Measurements from ENCODE around the gene GALNT10. TPM values are rescaled to one million over a fixed set of nuclear protein-coding genes. Genes with fewer than 3 reads are reported as not detected.

GALNT10 gene
- total and polyA plus RNA-seq, 12 donors, result 3.1 to 19.0 (median 11.7) TPM

GRCh38 chr5:154400678-154401077 is 210.1 kb downstream of the GALNT10 start:
- H3K4me3 ChIP-seq, result no peak overlapping the region
- no peaks in the 10 kb centered on the region for H3K9me3 ChIP-seq
- peaks cover 0 to 19% (median 9%) of the 10 kb centered on the region in 9 donors for H3K4me1 ChIP-seq
- intact Hi-C loops (cut with DNase I), result loop anchor here in 5 of 10 donors (5.0 to 10.0 kb wide), 7 partner anchors 203 to 428 kb away; partner anchors contain the start of gene GALNT10 (in 1 of the 5)
- no peak for ATAC-seq
- WGBS, 2 donors, result 76 to 85% methylated on average over 3 of the region's 3 CpGs
- no peaks in the 10 kb centered on the region for H3K27me3 ChIP-seq
- no peak overlapping the region for H3K27ac ChIP-seq
- TF ChIP-seq CTCF (IDR thresholded peaks at IDR 0.05), result no peak
- H3K36me3 ChIP-seq, result peaks cover 0 to 18% (median 0%) of the 10 kb centered on the region in 9 donors
- no peak for DNase-seq

GRCh38 chr5:154401355-154401754 is 210.8 kb downstream of the GALNT10 start:
- H3K36me3 ChIP-seq, result peaks cover 0 to 16% (median 0%) of the 10 kb centered on the region in 9 donors
- no peak for DNase-seq
- ATAC-seq, result no peak
- H3K9me3 ChIP-seq, result no peaks in the 10 kb centered on the region
- peaks cover 0 to 19% (median 9%) of the 10 kb centered on the region in 9 donors for H3K4me1 ChIP-seq
- H3K27ac ChIP-seq, result no peak overlapping the region
- H3K27me3 ChIP-seq, result no peaks in the 10 kb centered on the region
- H3K4me3 ChIP-seq, result no peak overlapping the region
- no peak for TF ChIP-seq CTCF (IDR thresholded peaks at IDR 0.05)
- WGBS, 2 donors, result 88 to 90% methylated on average over 5 of the region's 5 CpGs
- intact Hi-C loops (cut with DNase I), result loop anchor here in 5 of 10 donors (5.0 to 10.0 kb wide), 7 partner anchors 204 to 429 kb away; partner anchors contain the start of gene GALNT10 (in 1 of the 5)

GRCh38 chr5:154401931-154402330 is 211.4 kb downstream of the GALNT10 start:
- Histone ChIP-seq H3K9me3 (no peaks in the 10 kb centered on the region), H3K36me3 (peaks cover 0 to 16% (median 0%) of the 10 kb centered on the region in 9 donors), H3K4me3 (no peak overlapping the region), H3K4me1 (peaks cover 0 to 19% (median 9%) of the 10 kb centered on the region in 9 donors), H3K27me3 (no peaks in the 10 kb centered on the region), H3K27ac (no peak overlapping the region)
- TF ChIP-seq CTCF (IDR thresholded peaks at IDR 0.05), result no peak
- ATAC-seq, result no peak
- DNase-seq, result no peak
- 96 to 98% methylated on average over 9 of the region's 9 CpGs for WGBS, 2 donors
- intact Hi-C loops (cut with DNase I), result loop anchor here in 5 of 10 donors (5.0 to 10.0 kb wide), 7 partner anchors 205 to 430 kb away; partner anchors contain the start of gene GALNT10 (in 1 of the 5)

GRCh38 chr5:154402611-154403010 is 212.1 kb downstream of the GALNT10 start:
- 95 to 96% methylated on average over 10 of the region's 10 CpGs for WGBS, 2 donors
- DNase-seq (no peak), ATAC-seq (no peak)
- Histone ChIP-seq H3K4me1 (peaks cover 0 to 15% (median 9%) of the 10 kb centered on the region in 9 donors), H3K27me3 (no peaks in the 10 kb centered on the region), H3K9me3 (no peaks in the 10 kb centered on the region), H3K27ac (no peak overlapping the region), H3K4me3 (no peak overlapping the region), H3K36me3 (peaks cover 0 to 16% (median 0%) of the 10 kb centered on the region in 9 donors)
- TF ChIP-seq CTCF (IDR thresholded peaks at IDR 0.05), result no peak
- intact Hi-C loops (cut with DNase I), result loop anchor here in 5 of 10 donors (5.0 to 10.0 kb wide), 7 partner anchors 205 to 430 kb away; partner anchors contain the start of gene GALNT10 (in 1 of the 5)

All from heart right ventricle (tissue), 16 donors.